Measurements from ENCODE around the gene UPF1. TPM values are rescaled to one million over a fixed set of nuclear protein-coding genes. Genes with fewer than 3 reads are reported as not detected.

Gene UPF1
- total and polyA plus RNA-seq, 2 of the 13 experiments (the other 11 are each of a cell fraction or from before 2014, with no cell fraction given) = 16.9 to 41.8 TPM

- no peak for TF ChIP-seq ZNF609 (CRISPR knock-in tag; IDR thresholded peaks at IDR 0.05; ENCODE audit: borderline replicate concordance)
- no peak for TF ChIP-seq FOXA3 (CRISPR knock-in tag; IDR thresholded peaks at IDR 0.05)
- TF ChIP-seq ZMYM3 (CRISPR knock-in tag; IDR thresholded peaks at IDR 0.05) = peak; percentile 90
- no peak for TF ChIP-seq ZNF552 (CRISPR knock-in tag; IDR thresholded peaks at IDR 0.05; ENCODE audit: borderline replicate concordance)
- TF ChIP-seq TCF7 (IDR thresholded peaks at IDR 0.05; ENCODE audit: low read depth) = no peak
- TF ChIP-seq ZMYM4 (CRISPR knock-in tag; IDR thresholded peaks at IDR 0.05) = 0 out of 2 replicates have a peak, but pooled peaks have one; percentile 17
- 0 out of 2 replicates have a peak, but pooled peaks have one; percentile 35 for TF ChIP-seq ZNF572 (CRISPR knock-in tag; IDR thresholded peaks at IDR 0.05)
- TF ChIP-seq HOMEZ (CRISPR knock-in tag; IDR thresholded peaks at IDR 0.05; ENCODE audit: low read depth) = no peak
- TF ChIP-seq JUNB (CRISPR knock-in tag; IDR thresholded peaks at IDR 0.05; ENCODE audit: borderline replicate concordance) = peak; percentile 44; the same call in 1 of the 2 replicates
- TF ChIP-seq ZFP36 (IDR thresholded peaks at IDR 0.05; ENCODE audit: borderline replicate concordance, low read depth, low read length, partially characterized antibody) = peak; percentile 63
- 0 out of 2 replicates have a peak, but pooled peaks have one; percentile 6 for TF ChIP-seq NCOA2 (CRISPR knock-in tag; IDR thresholded peaks at IDR 0.05)
- TF ChIP-seq USF2 (IDR thresholded peaks at IDR 0.05; ENCODE audit: low read depth, low read length) = no peak
- TF ChIP-seq USF2 (CRISPR knock-in tag; IDR thresholded peaks at IDR 0.05; ENCODE audit: borderline replicate concordance) = no peak
- TF ChIP-seq SNAI1 (CRISPR knock-in tag; IDR thresholded peaks at IDR 0.05; ENCODE audit: borderline replicate concordance) = no peak
- TF ChIP-seq MAFF (IDR thresholded peaks at IDR 0.05; ENCODE audit: low read depth, low read length) = no peak
- TF ChIP-seq NR0B2 (CRISPR knock-in tag; IDR thresholded peaks at IDR 0.05) = no peak
- TF ChIP-seq NFYC (CRISPR knock-in tag; IDR thresholded peaks at IDR 0.05) = no peak
- no peak for TF ChIP-seq ZNF644 (CRISPR knock-in tag; IDR thresholded peaks at IDR 0.05; ENCODE audit: low read depth)
- no peak for TF ChIP-seq ZSCAN22 (CRISPR knock-in tag; IDR thresholded peaks at IDR 0.05)
- TF ChIP-seq ZNF724P (CRISPR knock-in tag; IDR thresholded peaks at IDR 0.05; ENCODE audit: borderline replicate concordance) = no peak
- no peak for TF ChIP-seq ZNF703 (CRISPR knock-in tag; IDR thresholded peaks at IDR 0.05; ENCODE audit: borderline replicate concordance)
- TF ChIP-seq SNAPC5 (CRISPR knock-in tag; IDR thresholded peaks at IDR 0.05; ENCODE audit: borderline replicate concordance) = no peak
These were observed 28.1 kb upstream of the UPF1 start (continued) for GRCh38 chr19:18803550-18804138.

All from HepG2 (cell line).